HL-60 (cell line): ENCODE data around the gene RHCG.

ENCODE experiments used
- DNase-seq, 2 experiments: peaks; one replicate each; pipeline ENCODE4 v3.0.0-alpha.2; 2010 to 2020; ENCODE audit warnings: low read depth in 1 of 2, low spot score in 1 of 2
- H3K27ac ChIP-seq: fragments of 250-450 bp; sonication (Bioruptor Pico); replicated peaks from 2 replicates; pipeline ENCODE4 v1.5.1; 2020; ENCODE audit warnings: mild to moderate bottlenecking, moderate library complexity
- H3K27me3 ChIP-seq: fragments of 250-450 bp; sonication (Bioruptor Pico); 2 replicates; pipeline ENCODE4 v1.5.1; 2021; ENCODE audit warnings: mild to moderate bottlenecking, moderate library complexity; ENCODE audit not compliant: insufficient read depth, poor library complexity, severe bottlenecking
- H3K4me3 ChIP-seq: replicated peaks from 2 replicates; pipeline ENCODE4 v1.5.1; 2011; ENCODE audit warnings: mild to moderate bottlenecking, control low read depth, low read length; ENCODE audit not compliant: insufficient read depth
- CTCF ChIP-seq: IDR thresholded peaks from one replicate; pipeline ENCODE4 v1.5.1; 2011; ENCODE audit warnings: low read length, control low read depth, inconsistent platforms; ENCODE audit not compliant: insufficient read depth
- GABPA ChIP-seq: IDR thresholded peaks from 2 replicates; pipeline ENCODE4 v1.6.1; 2012; ENCODE audit warnings: low read depth
- POLR2AphosphoS5 ChIP-seq: IDR thresholded peaks from 2 replicates; pipeline ENCODE4 v1.6.1; 2012; ENCODE audit warnings: low read depth
- REST ChIP-seq: IDR thresholded peaks from 2 replicates; pipeline ENCODE4 v1.6.1; 2012; ENCODE audit warnings: low read depth; ENCODE audit not compliant: insufficient replicate concordance
- SPI1 ChIP-seq: IDR thresholded peaks from 2 replicates; pipeline ENCODE4 v1.6.1; 2012; ENCODE audit warnings: low read depth, mild to moderate bottlenecking, borderline replicate concordance

RHCG gene

GRCh38 chr15:89492111-89492641 lies 4.2 kb downstream of the RHCG start:
- TF ChIP-seq CTCF, result peak; percentile 6
- TF ChIP-seq REST, result no peak
- DNase-seq, result peak in 1 of 2 experiments; percentile 12
- Histone ChIP-seq H3K4me3 (no peak overlapping the region), H3K27me3 (peaks cover 28% of the 10 kb centered on the region), H3K27ac (no peak overlapping the region)

- Histone ChIP-seq H3K4me3 (no peak overlapping the region), H3K27ac (no peak overlapping the region), H3K27me3 (peaks cover 19% of the 10 kb centered on the region)
- TF ChIP-seq CTCF (no peak), GABPA (no peak), REST (no peak)
- DNase-seq, result no peak
Measured at GRCh38 chr15:89490814-89491315, 5.5 kb downstream of the RHCG start.

GRCh38 chr15:89490081-89490813 lies 6.1 kb downstream of the RHCG start:
- no peak for DNase-seq
- H3K27me3 ChIP-seq, result peaks cover 16% of the 10 kb centered on the region
- TF ChIP-seq POLR2AphosphoS5 (no peak), CTCF (no peak), GABPA (no peak), SPI1 (no peak), REST (no peak)
- H3K27ac ChIP-seq, result no peak overlapping the region
- H3K4me3 ChIP-seq, result no peak overlapping the region
